ENCODE measurements around the gene TMEM119.

TMEM119 gene

DNA sequence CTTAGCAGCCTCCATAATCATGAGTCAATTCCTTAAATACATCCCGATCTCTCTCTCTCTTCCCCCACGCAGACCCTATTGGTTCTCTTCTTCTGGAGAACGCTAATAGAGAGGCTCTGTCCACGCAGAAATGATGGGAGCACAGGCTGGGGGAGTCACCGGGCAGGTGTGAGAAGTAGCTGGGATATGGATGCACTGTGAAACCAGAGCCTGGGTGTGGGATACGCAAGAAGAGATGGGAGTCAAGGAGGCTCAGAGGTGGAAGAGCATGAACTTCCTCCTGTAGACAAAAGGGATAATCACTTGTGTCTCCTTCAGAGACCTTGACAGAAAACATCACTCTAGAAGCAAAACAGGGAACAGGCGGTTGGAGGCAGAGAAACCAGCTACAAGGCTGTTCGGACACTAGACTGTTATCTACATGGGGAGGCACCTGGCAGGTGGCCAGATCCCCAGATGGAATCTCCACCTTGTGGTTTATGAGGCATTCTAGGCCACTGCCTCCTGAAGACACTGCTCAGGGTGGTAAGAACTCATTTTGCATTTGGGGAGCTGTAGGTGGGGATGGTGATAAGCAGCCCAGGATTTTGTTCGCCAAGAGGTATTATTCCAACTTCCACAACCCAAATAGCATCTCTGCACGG, 43.0 kb upstream of the TMEM119 start:
- Histone ChIP-seq H3K4me3 (ENCODE audit: low read length) (no peak overlapping the region), H3K36me3 (ENCODE audit: control insufficient read depth, insufficient read depth, low read length, severe bottlenecking) (peaks cover 39% of the 10 kb centered on the region), H3K4me1 (ENCODE audit: control insufficient read depth, insufficient read depth, low read length) (peaks cover 56% of the 10 kb centered on the region), H3K9ac (ENCODE audit: low read length) (no peak overlapping the region), H3K9me3 (ENCODE audit: control insufficient read depth, low read length) (no peaks in the 10 kb centered on the region), H3K27me3 (replicated peaks; ENCODE audit: control insufficient read depth, insufficient read depth, low read length) (no peaks in the 10 kb centered on the region)
- DNase-seq (ENCODE audit: low read depth): no peak

DNA sequence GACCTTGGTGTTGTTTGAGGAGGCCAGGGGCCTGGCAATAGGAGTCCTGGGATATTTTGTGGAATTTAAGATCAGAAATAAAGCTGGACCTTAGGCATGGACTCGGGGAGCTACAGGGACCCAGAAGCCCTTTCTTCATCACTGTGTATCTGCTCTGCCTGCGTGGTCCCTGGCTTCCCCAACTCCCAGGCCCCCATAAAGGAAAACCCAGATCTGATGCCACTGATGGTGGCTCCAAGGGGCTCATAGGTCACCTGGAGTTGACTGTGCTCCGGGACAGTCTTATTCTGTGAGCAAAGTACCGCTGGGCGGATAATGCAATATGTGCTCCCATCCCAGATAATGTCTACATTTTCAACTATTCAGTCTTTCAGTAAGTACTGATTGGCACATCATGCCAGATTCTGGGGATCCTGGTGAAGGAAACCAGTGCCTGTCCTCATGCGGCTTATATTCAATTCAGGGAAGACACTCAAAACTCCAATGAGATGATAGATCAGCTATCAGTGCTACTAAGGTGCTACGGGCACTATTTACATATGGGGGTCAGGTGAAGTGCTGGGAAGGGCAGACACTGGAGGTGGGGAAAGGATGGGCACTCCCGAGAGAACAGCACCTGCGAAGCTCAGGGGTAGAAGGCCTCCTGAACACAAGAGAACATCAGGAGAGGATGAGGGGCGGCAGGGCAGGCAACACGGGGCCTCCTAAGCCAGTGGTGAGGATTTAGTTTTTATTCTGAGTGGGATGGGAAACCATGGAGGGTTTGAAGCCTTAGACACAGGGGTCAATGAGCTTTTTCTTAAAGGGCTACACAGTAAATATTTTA, 41.3 kb upstream of the TMEM119 start:
- Histone ChIP-seq H3K36me3 (ENCODE audit: control insufficient read depth, insufficient read depth, low read length, severe bottlenecking) (peaks cover 22% of the 10 kb centered on the region), H3K9ac (ENCODE audit: low read length) (peak overlapping the region; percentile 66), H3K4me1 (ENCODE audit: control insufficient read depth, insufficient read depth, low read length) (peaks cover 56% of the 10 kb centered on the region), H3K27me3 (replicated peaks; ENCODE audit: control insufficient read depth, insufficient read depth, low read length) (no peaks in the 10 kb centered on the region), H3K4me3 (ENCODE audit: low read length) (no peak overlapping the region), H3K9me3 (ENCODE audit: control insufficient read depth, low read length) (no peaks in the 10 kb centered on the region)
- DNase-seq (ENCODE audit: low read depth): no peak

DNA sequence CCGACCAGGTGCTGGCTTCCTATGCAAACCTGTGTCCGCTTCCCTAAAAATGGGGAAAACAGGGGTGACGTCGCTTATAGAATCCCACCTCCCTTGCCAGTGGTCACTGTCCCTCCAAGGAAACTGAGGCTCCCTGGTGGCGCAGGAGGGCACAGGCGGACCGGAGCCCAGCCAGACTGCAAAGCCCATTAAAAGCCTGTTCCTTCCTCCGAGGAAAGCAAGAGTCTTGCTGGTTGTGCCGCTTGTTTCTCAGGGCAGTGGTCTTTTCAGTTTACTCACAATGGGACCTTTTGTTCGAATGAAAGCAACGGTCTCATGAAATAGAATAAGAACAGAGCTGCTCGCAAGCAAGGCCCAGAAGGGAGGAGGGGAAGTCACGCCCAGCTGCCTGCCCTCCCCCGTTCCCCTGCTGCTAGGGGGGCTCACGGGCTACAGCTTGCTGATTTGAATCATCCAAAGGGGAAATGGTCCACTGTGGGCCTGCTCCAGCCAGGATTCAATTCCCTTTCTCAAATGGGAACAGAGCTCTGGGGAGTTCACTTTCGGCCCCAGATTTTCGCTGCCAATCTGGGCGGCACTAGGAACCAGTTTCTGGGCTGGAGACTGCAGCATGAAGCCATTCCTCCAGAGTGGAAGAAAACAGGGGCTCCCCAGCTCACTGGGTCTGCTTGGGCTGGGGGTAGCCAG, 40.4 kb upstream of the TMEM119 start:
- Histone ChIP-seq H3K4me3 (ENCODE audit: low read length) (no peak overlapping the region), H3K9ac (ENCODE audit: low read length) (peak overlapping the region; percentile 66), H3K27me3 (replicated peaks; ENCODE audit: control insufficient read depth, insufficient read depth, low read length) (no peaks in the 10 kb centered on the region), H3K4me1 (ENCODE audit: control insufficient read depth, insufficient read depth, low read length) (peaks cover 56% of the 10 kb centered on the region), H3K9me3 (ENCODE audit: control insufficient read depth, low read length) (no peaks in the 10 kb centered on the region), H3K36me3 (ENCODE audit: control insufficient read depth, insufficient read depth, low read length, severe bottlenecking) (peaks cover 14% of the 10 kb centered on the region)
- DNase-seq (ENCODE audit: low read depth): no peak

DNA sequence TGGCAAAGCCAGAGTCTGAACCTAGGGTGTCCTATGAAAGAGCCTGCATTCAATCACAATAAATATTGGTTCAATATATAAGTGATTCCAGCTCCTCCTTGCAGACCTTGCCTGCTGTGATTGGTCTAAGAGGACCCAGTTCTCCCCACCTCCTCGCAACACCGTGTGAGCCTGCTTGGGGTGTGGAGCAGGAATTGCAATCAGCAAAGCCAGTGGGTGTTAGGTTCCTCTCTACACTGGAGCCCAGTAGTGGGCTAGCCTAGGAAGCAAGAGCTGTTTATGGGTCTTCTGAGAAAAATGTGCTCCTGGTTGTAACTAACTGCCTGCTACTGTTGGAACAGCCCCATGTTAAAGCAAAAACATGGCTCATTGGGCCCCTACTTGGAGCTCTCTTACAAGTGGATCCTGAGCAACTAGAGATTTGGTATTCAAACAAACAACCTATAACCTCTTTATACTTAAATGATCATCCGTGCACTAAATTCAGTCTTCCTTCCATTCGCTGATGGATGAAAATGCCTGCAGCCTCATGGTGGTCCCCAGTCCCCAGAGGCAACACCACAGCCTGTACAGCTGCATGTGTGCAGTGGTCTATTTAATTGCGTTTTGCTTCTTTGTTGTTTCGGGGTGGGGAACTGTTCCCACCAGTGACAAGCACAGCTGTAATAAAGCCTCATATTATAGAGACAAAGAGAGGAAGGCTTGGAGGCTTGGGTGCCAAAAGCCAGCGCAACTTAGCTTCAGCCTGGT, 39.5 kb upstream of the TMEM119 start:
- H3K9ac ChIP-seq (ENCODE audit: low read length): peak overlapping the region; percentile 66
- H3K27me3 ChIP-seq (replicated peaks; ENCODE audit: control insufficient read depth, insufficient read depth, low read length): no peaks in the 10 kb centered on the region
- peaks cover 7% of the 10 kb centered on the region for H3K36me3 ChIP-seq (ENCODE audit: control insufficient read depth, insufficient read depth, low read length, severe bottlenecking)
- H3K9me3 ChIP-seq (ENCODE audit: control insufficient read depth, low read length): no peaks in the 10 kb centered on the region
- H3K4me1 ChIP-seq (ENCODE audit: control insufficient read depth, insufficient read depth, low read length): peaks cover 52% of the 10 kb centered on the region
- no peak for DNase-seq (ENCODE audit: low read depth)
- no peak overlapping the region for H3K4me3 ChIP-seq (ENCODE audit: low read length)

DNA sequence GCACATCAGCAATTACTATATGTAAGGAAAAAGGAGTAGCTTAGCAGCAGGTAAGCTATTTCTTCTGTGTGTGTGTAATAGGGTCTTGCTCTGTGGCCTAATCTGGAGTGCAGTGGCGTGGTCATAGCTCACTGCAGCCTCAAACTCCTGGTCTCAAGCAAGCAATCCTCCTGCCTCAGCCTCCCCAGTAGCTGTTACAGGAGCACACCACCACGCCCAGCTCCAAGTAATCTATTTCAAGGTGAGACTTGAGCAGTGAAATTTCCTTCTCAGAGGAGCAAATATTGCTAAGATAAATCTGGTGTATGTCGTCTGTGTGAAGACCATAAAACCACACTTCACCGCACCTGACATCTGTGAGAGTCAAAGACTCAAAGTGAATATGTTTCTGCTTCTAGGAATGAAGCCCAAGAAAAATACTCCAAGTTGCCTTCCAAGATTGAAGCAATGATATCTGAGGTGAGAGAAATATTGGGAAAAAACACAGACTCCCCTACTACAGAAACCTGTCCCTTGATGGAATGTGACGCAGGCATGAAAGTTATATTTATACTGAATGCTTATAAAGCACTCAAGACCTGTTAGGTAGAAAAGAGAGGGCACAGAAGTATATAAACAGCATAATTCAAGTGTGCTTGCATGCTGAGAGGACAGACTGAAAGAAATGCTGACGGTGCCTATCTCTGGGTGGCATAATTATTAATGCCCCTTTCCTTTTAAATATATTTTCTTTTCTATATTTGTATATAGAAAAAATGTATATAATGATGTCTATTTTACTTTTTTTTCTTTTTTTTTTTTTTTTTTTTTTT, 38.3 kb upstream of the TMEM119 start:
- Histone ChIP-seq H3K9ac (ENCODE audit: low read length) (no peak overlapping the region), H3K4me1 (ENCODE audit: control insufficient read depth, insufficient read depth, low read length) (peaks cover 44% of the 10 kb centered on the region), H3K36me3 (ENCODE audit: control insufficient read depth, insufficient read depth, low read length, severe bottlenecking) (peaks cover 7% of the 10 kb centered on the region), H3K27me3 (replicated peaks; ENCODE audit: control insufficient read depth, insufficient read depth, low read length) (no peaks in the 10 kb centered on the region), H3K4me3 (ENCODE audit: low read length) (no peak overlapping the region), H3K9me3 (ENCODE audit: control insufficient read depth, low read length) (no peaks in the 10 kb centered on the region)
- no peak for DNase-seq (ENCODE audit: low read depth)

DNA sequence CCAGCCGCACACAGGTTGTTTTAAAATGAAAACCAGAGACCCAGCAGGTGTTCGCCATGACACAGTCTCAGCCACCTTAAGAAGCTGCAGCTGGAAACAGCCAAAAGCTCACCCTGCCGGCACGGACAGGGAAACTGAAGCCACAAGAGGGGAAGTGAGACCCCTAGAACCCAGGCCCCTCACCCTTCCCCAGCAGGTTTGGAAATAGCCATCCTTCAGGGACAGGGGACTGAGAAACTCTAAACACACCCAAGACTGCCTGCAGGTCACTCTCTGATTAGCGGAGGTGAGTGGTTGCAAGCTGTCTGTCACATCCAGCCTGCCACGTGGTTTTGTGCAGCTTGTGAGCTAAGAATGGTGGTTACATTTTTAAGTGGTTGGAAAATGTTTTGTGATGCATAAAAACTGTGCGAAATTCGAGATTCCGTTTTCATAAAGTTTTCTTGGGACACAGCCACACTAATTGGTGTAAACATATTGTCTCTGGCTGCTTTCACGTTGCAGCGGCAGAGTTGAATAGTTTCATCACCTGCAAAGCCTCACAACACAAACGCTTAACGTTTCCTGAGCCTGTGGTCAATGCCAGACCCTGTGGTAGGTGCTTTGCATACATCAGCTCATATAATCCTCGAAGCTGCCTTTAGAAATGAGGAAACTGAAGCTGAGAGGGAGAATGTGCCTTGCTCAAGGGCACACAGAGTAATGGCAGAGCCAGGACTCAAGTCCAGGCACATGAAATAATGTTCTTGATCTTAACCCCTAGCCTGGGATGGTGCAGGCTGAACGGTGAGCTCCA, 37.5 kb upstream of the TMEM119 start:
- Histone ChIP-seq H3K4me1 (ENCODE audit: control insufficient read depth, insufficient read depth, low read length) (peaks cover 44% of the 10 kb centered on the region), H3K4me3 (ENCODE audit: low read length) (no peak overlapping the region), H3K9ac (ENCODE audit: low read length) (no peak overlapping the region), H3K9me3 (ENCODE audit: control insufficient read depth, low read length) (no peaks in the 10 kb centered on the region), H3K36me3 (ENCODE audit: control insufficient read depth, insufficient read depth, low read length, severe bottlenecking) (peaks cover 4% of the 10 kb centered on the region), H3K27me3 (replicated peaks; ENCODE audit: control insufficient read depth, insufficient read depth, low read length) (no peaks in the 10 kb centered on the region)
- DNase-seq (ENCODE audit: low read depth): peak; percentile 45

DNA sequence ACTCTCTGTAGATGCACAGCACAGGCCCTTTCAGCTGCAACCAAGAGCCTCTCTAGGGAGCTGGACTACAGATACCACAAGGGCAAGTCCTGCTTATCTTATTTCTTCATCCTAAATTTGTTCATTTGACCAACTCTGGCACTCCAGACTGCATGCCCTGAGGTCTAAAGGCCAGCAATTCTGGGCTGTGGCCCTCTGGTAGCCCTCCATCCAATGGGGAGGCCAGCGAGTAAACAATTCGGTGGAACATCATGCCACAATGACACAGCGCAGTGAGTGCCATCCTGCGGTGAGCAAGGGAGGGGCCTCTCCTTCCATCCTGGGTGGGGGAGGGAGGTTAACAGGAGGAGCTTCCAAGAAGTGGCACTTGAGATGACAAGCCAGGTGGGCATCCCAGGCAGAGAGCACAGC, 36.5 kb upstream of the TMEM119 start:
- H3K36me3 ChIP-seq (ENCODE audit: control insufficient read depth, insufficient read depth, low read length, severe bottlenecking): no peaks in the 10 kb centered on the region
- H3K27me3 ChIP-seq (replicated peaks; ENCODE audit: control insufficient read depth, insufficient read depth, low read length): no peaks in the 10 kb centered on the region
- H3K9ac ChIP-seq (ENCODE audit: low read length): no peak overlapping the region
- no peak for DNase-seq (ENCODE audit: low read depth)
- H3K9me3 ChIP-seq (ENCODE audit: control insufficient read depth, low read length): no peaks in the 10 kb centered on the region
- H3K4me3 ChIP-seq (ENCODE audit: low read length): no peak overlapping the region
- H3K4me1 ChIP-seq (ENCODE audit: control insufficient read depth, insufficient read depth, low read length): peaks cover 53% of the 10 kb centered on the region

DNA sequence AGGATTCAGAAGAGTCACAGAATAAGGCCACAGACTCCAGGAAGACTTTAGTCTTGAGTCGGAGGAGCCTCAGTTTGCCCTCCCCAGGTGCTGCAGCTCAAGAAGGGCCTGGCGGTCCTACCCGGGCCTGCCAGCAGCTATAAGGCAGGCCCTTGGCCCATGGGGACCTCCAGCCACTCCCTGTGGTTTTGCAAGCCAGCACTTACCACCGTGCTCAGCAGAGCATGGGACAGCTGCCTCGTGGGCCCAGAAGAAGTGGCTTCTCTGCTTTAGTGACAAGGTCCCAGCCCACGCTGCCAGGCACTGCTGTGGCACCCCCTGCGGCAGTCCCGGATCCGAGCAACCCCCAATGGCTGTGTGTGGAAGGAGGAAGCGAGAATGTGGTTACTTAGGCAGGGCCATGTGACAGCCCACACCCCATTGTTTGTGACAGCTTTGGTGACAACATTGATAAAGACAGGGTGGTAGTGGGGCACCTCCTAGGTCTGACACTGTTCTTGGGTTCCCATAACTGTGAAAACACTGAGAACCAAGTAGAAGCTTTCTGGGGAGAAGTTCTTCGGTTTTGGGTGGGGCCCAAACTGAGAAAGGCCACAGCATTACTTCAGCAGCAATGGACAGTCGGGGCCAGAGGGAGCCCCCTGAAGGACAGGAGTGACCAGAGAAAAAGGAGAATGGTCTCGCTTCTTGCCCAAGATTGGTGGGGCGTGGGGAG, 35.8 kb upstream of the TMEM119 start, which contains the start of gene SELPLG:
SELPLG (minus strand) TSS at position 361 of the 715 bp plus-strand sequence. CDS start 9,587 bp downstream, outside the sequence.
- H3K9ac ChIP-seq (ENCODE audit: low read length): peak within 1 kb of the TSS; percentile 53
- H3K27me3 ChIP-seq (replicated peaks; ENCODE audit: control insufficient read depth, insufficient read depth, low read length): no peaks in the 10 kb centered on the region
- peak within 1 kb of the TSS; percentile 31 for H3K4me3 ChIP-seq (ENCODE audit: low read length)
- no peak for DNase-seq (ENCODE audit: low read depth)
- H3K4me1 ChIP-seq (ENCODE audit: control insufficient read depth, insufficient read depth, low read length): peaks cover 53% of the 10 kb centered on the region
- H3K9me3 ChIP-seq (ENCODE audit: control insufficient read depth, low read length): no peaks in the 10 kb centered on the region
- no peaks in the 10 kb centered on the region for H3K36me3 ChIP-seq (ENCODE audit: control insufficient read depth, insufficient read depth, low read length, severe bottlenecking)

DNA sequence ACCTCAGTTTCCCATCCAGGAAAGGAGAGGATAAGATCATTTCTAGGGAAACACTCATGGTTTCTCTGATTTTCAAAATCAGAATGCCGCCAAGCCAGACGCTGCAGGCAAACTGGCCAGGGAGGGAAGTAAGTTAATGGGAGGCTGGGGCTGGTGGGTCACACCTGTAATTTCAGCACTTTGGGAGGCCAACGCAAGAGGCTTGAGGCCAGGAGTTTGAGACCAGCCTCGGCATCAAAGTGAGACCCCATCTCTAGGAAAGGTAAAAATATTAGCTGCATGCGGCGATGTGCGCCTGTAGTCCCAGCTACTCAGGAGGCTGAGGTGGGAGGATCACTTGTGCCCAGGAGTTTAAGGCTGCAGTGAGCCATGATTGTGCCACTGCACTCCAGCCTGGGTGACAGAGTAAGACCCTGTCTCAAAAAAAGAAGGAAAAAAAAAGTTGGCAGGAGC, 35.2 kb upstream of the TMEM119 start:
- Histone ChIP-seq H3K9me3 (ENCODE audit: control insufficient read depth, low read length) (no peaks in the 10 kb centered on the region), H3K4me3 (ENCODE audit: low read length) (no peak overlapping the region), H3K36me3 (ENCODE audit: control insufficient read depth, insufficient read depth, low read length, severe bottlenecking) (no peaks in the 10 kb centered on the region), H3K27me3 (replicated peaks; ENCODE audit: control insufficient read depth, insufficient read depth, low read length) (no peaks in the 10 kb centered on the region), H3K9ac (ENCODE audit: low read length) (peak overlapping the region; percentile 53), H3K4me1 (ENCODE audit: control insufficient read depth, insufficient read depth, low read length) (peaks cover 53% of the 10 kb centered on the region)
- DNase-seq (ENCODE audit: low read depth): no peak

All from adipocyte (in vitro differentiated cells).